HepG2 (cell line): ENCODE results near the gene EFCAB11. TPM values are rescaled to one million over a fixed set of nuclear protein-coding genes. Genes with fewer than 3 reads are reported as not detected.

Experiments
- ATAC-seq: fragments of 200-7000 bp; cut with Tn5 transposase; 3 replicates; pipeline ENCODE4 v1.9.1; 2020; ENCODE audit warnings: mild to moderate bottlenecking, moderate library complexity
- BruUV-seq: library from RNA; stranded (reverse); fragments of 400-500 nt; replicated peaks from 2 replicates; lab custom pipeline; 2021; lab: Mats Ljungman, UMichigan
- CTCF ChIA-PET: fragments of 300-600 bp; formaldehyde crosslinking; extraction: SDS; loops from one replicate; lab custom pipeline; 2021; ENCODE audit warnings: low total read pairs, inconsistent platforms, low intra/inter-chr PET ratio; lab: Yijun Ruan, JAX
- POLR2A ChIA-PET: fragments of 350-600 bp; sonication (Branson Sonifier 250); formaldehyde crosslinking; loops from one replicate; lab custom pipeline; 2020; ENCODE audit warnings: antibody characterized with exemption, inconsistent platforms; lab: Yijun Ruan, JAX
- DNase-seq: peaks from one replicate; pipeline ENCODE4 v3.0.0-alpha.2; 2015; ENCODE audit warnings: low spot score
- FAIRE-seq: peaks from 3 replicates; lab custom pipeline; 2011; peaks lifted over from hg19 to GRCh38; lab: Jason Lieb, UNC
- H2AFZ ChIP-seq: one replicate; pipeline ENCODE4 v1.6.1; 2011; ENCODE audit warnings: low read length, inconsistent platforms
- H3K27ac ChIP-seq: fragments of 300-600 bp; 3 replicates; pipeline ENCODE4 v1.8.0; 2011; ENCODE audit warnings: mixed run types, mild to moderate bottlenecking, mixed read lengths, low read length, inconsistent platforms; ENCODE audit not compliant: insufficient read depth; ENCODE audit errors: extremely low read length
- H3K27me3 ChIP-seq, 2 experiments: fragments of 200-600 bp in 1 of 2; 2 replicates in 1 of 2; 3 replicates in 1 of 2; pipeline versions ENCODE4 v1.6.0 to v1.8.0; 2011; ENCODE audit warnings: low read length in 2 of 2, mild to moderate bottlenecking in 2 of 2, moderate library complexity in 2 of 2, inconsistent platforms in 1 of 2; ENCODE audit not compliant: insufficient read depth in 2 of 2, control insufficient read depth in 1 of 2
- H3K36me3 ChIP-seq, 2 experiments: fragments of 200-600 bp in 1 of 2; replicated peaks in 1 of 2; 2 replicates in 1 of 2; 3 replicates in 1 of 2; pipeline versions ENCODE4 v1.5.1 to v1.8.0; 2011; ENCODE audit warnings: low read length in 2 of 2, inconsistent platforms in 1 of 2; ENCODE audit not compliant: insufficient read depth in 2 of 2, control insufficient read depth in 1 of 2
- H3K4me1 ChIP-seq: 2 replicates; pipeline ENCODE4 v1.5.1; 2012; ENCODE audit warnings: low read length, inconsistent platforms; ENCODE audit not compliant: insufficient read depth
- H3K4me2 ChIP-seq: 2 replicates; pipeline ENCODE4 v1.6.0; 2011; ENCODE audit warnings: low read depth, low read length, inconsistent platforms
- H3K4me3 ChIP-seq, 3 experiments: fragments of 200-600 bp in 1 of 3; sonication (generic), shearing (Covaris generic) in 1 of 3; replicated peaks in 1 of 3; 2 replicates each; pipeline ENCODE4 v1.5.1; 2011 to 2016; ENCODE audit warnings: low read length in 3 of 3, inconsistent platforms in 2 of 3, low read depth in 2 of 3, mild to moderate bottlenecking in 2 of 3, control low read depth in 1 of 3, mixed read lengths in 1 of 3; ENCODE audit not compliant: insufficient read depth in 1 of 3
- H3K79me2 ChIP-seq: one replicate; pipeline ENCODE4 v1.6.1; 2011; ENCODE audit warnings: low read length, inconsistent platforms; ENCODE audit not compliant: insufficient read depth
- H3K9ac ChIP-seq: 2 replicates; pipeline ENCODE4 v1.6.0; 2011; ENCODE audit warnings: mild to moderate bottlenecking, low read depth, low read length, inconsistent platforms; ENCODE audit not compliant: insufficient read depth
- H3K9me3 ChIP-seq: 2 replicates; pipeline ENCODE4 v1.5.1; 2012; ENCODE audit warnings: mild to moderate bottlenecking, low read length
- H4K20me1 ChIP-seq: 2 replicates; pipeline ENCODE4 v1.6.0; 2011; ENCODE audit warnings: inconsistent platforms, mild to moderate bottlenecking, low read length, moderate library complexity; ENCODE audit not compliant: insufficient read depth
- MIER3 ChIP-seq: IDR thresholded peaks from 2 replicates; pipeline ENCODE4 v1.6.1; 2016; ENCODE audit warnings: missing compliant biosample characterization, borderline replicate concordance
- NCOA1 ChIP-seq: sonication (generic); formaldehyde crosslinking; IDR thresholded peaks from 2 replicates; pipeline ENCODE4 v1.9.0; 2021; ENCODE audit warnings: missing genetic modification reagents
- NR2C2 ChIP-seq: sonication (generic); formaldehyde crosslinking; IDR thresholded peaks from 2 replicates; pipeline ENCODE4 v1.4.0; 2020; ENCODE audit warnings: missing genetic modification reagents, mild to moderate bottlenecking, moderate library complexity, borderline replicate concordance
- PHB2 ChIP-seq: fragments of 450-650 bp; IDR thresholded peaks from 2 replicates; pipeline ENCODE4 v1.6.1; 2018; ENCODE audit not compliant: partially characterized antibody
- RAD21 ChIP-seq: fragments of 450-650 bp; formaldehyde crosslinking; IDR thresholded peaks from 2 replicates; pipeline ENCODE4 v1.5.0; 2020; ENCODE audit warnings: mild to moderate bottlenecking
- RXRB ChIP-seq: IDR thresholded peaks from 2 replicates; pipeline ENCODE4 v1.6.1; 2016; ENCODE audit warnings: borderline replicate concordance, missing genetic modification reagents, missing compliant biosample characterization
- STAG1 ChIP-seq: sonication (generic); formaldehyde crosslinking; IDR thresholded peaks from 2 replicates; pipeline ENCODE4 v1.4.0; 2020; ENCODE audit warnings: missing genetic modification reagents
- STAT5B ChIP-seq: sonication (generic); formaldehyde crosslinking; IDR thresholded peaks from 2 replicates; pipeline ENCODE4 v1.4.0; 2020; ENCODE audit warnings: missing genetic modification reagents
- TBP ChIP-seq: sonication (generic); formaldehyde crosslinking; IDR thresholded peaks from 2 replicates; pipeline ENCODE4 v1.5.0; 2020; ENCODE audit warnings: missing genetic modification reagents
- TEAD2 ChIP-seq: sonication (generic); formaldehyde crosslinking; IDR thresholded peaks from 2 replicates; pipeline ENCODE4 v1.9.0; 2021; ENCODE audit warnings: missing genetic modification reagents
- ZFYVE20 ChIP-seq: sonication (generic); formaldehyde crosslinking; IDR thresholded peaks from 2 replicates; pipeline ENCODE4 v1.8.0; 2023; ENCODE audit warnings: low read depth, mild to moderate bottlenecking, moderate library complexity, missing genetic modification reagents, borderline replicate concordance
- WGBS: methylation state at CpG from one replicate; pipeline ENCODE4 v1.1.6; 2017; ENCODE audit warnings: low lambda C conversion rate; 5-methylcytosine and 5-hydroxymethylcytosine counted together
- in situ Hi-C: cut with HindIII; loops from 2 replicates; pipeline ENCODE4 v1.10.0; 2017; ENCODE audit warnings: low pct_unique_long_range_greater_than_20kb; ENCODE audit not compliant: extremely low pct_ligation_motif_present
- intact Hi-C: fragments of 100-400 bp; cut with micrococcal nuclease; formaldehyde crosslinking; loops from one replicate; pipeline ENCODE4 v1.10.0; 2022; ENCODE audit not compliant: unreplicated experiment
- polyA plus RNA-seq, 8 experiments: library from polyadenylated mRNA; depleted of rRNA in 3 of 8; stranded (reverse) in 7 of 8; unstranded in 1 of 8; fragments of >200 nt; fragmentation: Illumina TruSeq in 4 of 8; extraction: Trizol in 4 of 8; gene quantifications; 2 replicates each; pipeline versions ENCODE4 v1.2.1 to v1.2.3, GENCODE V29; 2011 to 2016; ENCODE audit warnings: low read depth in 4 of 8, missing spikeins in 1 of 8, mixed read lengths in 1 of 8; ENCODE audit not compliant: insufficient read depth in 1 of 8
- total RNA-seq, 5 experiments: library from RNA; depleted of rRNA; stranded (reverse); fragments of >200 nt; fragmentation: Illumina TruSeq; extraction: Trizol; gene quantifications; 2 replicates each; pipeline ENCODE4 v1.2.3, GENCODE V29; 2016; ENCODE audit warnings: low read depth in 1 of 5
- TF ChIP-seq, protein P1 (sequence below): sonication (generic); formaldehyde crosslinking; IDR thresholded peaks from 2 replicates; pipeline ENCODE4 v1.4.0; 2020; ENCODE audit warnings: missing genetic modification reagents, mild to moderate bottlenecking, borderline replicate concordance
- TF ChIP-seq, protein P2 (sequence below): sonication (generic); formaldehyde crosslinking; IDR thresholded peaks from 2 replicates; pipeline ENCODE4 v1.8.0; 2022; ENCODE audit warnings: missing genetic modification reagents, low read depth, mild to moderate bottlenecking, borderline replicate concordance
- TF ChIP-seq, protein P3 (sequence below): sonication (generic); formaldehyde crosslinking; IDR thresholded peaks from 2 replicates; pipeline ENCODE4 v1.4.0; 2020; ENCODE audit warnings: missing genetic modification reagents
- TF ChIP-seq, protein P4 (sequence below): IDR thresholded peaks from 2 replicates; pipeline ENCODE4 v1.6.1; 2016; ENCODE audit warnings: missing biosample characterization, missing genetic modification reagents, low read depth

Gene EFCAB11
- total and polyA plus RNA-seq, 2 of the 13 experiments (the other 11 are each of a cell fraction or from before 2014, with no cell fraction given) = 8.2 to 31.5 TPM

DNA sequence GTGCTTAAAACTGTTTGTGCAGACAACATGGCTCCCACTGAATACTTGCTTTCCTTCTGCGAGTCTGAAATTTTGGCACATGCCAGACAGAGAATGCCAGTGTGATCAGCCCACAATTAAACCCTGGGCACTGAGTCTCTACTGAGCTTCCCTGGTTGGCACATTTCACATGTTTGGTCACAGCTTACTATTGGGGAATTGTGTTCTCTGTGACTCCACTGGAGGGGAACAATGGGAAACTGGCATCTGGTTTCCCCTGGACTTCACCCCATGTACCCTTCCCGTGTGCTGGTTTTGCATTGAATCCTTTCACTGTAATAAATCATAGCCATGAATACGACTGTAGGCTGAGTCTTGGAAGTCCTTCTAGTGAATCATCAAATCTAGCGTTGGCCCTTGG is 64.9 kb downstream of the EFCAB11 start:
- no peak for FAIRE-seq
- POLR2A ChIA-PET = no interaction called here
- in situ Hi-C loops (no loop called here), intact Hi-C loops (no loop called here)
- H3K79me2 ChIP-seq = no peaks in the 10 kb centered on the region
- CTCF ChIA-PET = no interaction called here
- WGBS = 96% methylated on average over 3 of the region's 4 CpGs
- no peak overlapping the region for H3K4me2 ChIP-seq
- no peaks in the 10 kb centered on the region for H3K27me3 ChIP-seq
- no peaks in the 10 kb centered on the region for H4K20me1 ChIP-seq
- H3K36me3 ChIP-seq = 0 out of 5 replicates have a peak, but pooled peaks cover 0 to 2% of the 10 kb centered on the region in 2 experiments
- no TSS peak for BruUV-seq
- no peak overlapping the region for H3K27ac ChIP-seq
- no peak overlapping the region for H3K4me3 ChIP-seq
- TF ChIP-seq STAT5B (CRISPR knock-in tag) (no peak), NCOA1 (no peak), PHB2 (no peak), RAD21 (CRISPR knock-in tag) (no peak)
- TF ChIP-seq, protein P1, sequence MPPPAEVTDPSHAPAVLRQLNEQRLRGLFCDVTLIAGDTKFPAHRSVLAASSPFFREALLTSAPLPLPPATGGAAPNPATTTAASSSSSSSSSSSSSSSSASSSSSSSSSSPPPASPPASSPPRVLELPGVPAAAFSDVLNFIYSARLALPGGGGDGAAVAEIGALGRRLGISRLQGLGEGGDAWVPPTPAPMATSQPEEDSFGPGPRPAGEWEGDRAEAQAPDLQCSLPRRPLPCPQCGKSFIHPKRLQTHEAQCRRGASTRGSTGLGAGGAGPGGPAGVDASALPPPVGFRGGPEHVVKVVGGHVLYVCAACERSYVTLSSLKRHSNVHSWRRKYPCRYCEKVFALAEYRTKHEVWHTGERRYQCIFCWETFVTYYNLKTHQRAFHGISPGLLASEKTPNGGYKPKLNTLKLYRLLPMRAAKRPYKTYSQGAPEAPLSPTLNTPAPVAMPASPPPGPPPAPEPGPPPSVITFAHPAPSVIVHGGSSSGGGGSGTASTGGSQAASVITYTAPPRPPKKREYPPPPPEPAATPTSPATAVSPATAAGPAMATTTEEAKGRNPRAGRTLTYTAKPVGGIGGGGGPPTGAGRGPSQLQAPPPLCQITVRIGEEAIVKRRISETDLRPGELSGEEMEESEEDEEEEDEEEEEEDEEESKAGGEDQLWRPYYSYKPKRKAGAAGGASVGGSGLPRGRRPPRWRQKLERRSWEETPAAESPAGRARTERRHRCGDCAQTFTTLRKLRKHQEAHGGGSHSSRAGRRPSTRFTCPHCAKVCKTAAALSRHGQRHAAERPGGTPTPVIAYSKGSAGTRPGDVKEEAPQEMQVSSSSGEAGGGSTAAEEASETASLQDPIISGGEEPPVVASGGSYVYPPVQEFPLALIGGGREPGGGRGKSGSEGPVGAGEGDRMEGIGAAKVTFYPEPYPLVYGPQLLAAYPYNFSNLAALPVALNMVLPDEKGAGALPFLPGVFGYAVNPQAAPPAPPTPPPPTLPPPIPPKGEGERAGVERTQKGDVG (CRISPR knock-in tag) = no peak
- ATAC-seq = no peak
- H3K9ac ChIP-seq = no peak overlapping the region
- H2AFZ ChIP-seq = no peak overlapping the region
- H3K9me3 ChIP-seq = no peaks in the 10 kb centered on the region
- no peaks in the 10 kb centered on the region for H3K4me1 ChIP-seq
- DNase-seq = no peak

DNA sequence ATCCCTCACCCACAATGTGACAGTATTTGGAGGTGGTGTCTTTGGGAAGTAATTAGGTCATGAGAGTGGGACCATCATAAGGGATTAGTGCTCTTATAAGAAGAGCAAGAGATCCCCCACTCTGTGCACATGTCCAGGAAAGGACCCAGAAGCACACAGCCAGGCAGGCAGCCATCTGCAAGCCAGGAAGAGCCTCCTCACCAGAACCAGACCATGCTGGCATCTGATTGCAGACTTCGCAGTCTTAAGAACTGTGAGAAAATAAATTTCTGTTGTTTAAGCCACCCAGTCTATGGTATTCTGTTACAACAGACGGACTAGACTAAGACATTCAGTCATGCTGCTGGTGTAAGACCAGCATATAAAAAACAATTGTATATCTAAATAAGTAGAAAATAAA is 69.8 kb downstream of the EFCAB11 start:
- no peaks in the 10 kb centered on the region for H3K27me3 ChIP-seq
- DNase-seq = no peak
- H3K9me3 ChIP-seq = no peaks in the 10 kb centered on the region
- ATAC-seq = no peak
- no peaks in the 10 kb centered on the region for H3K4me1 ChIP-seq
- intact Hi-C loops (no loop called here), in situ Hi-C loops (no loop called here)
- CTCF ChIA-PET = no interaction called here
- no peak for FAIRE-seq
- H3K36me3 ChIP-seq = 0 out of 5 replicates have a peak, but pooled peaks cover 0 to 2% of the 10 kb centered on the region in 2 experiments
- no peak overlapping the region for H3K27ac ChIP-seq
- H3K4me2 ChIP-seq = no peak overlapping the region
- no peaks in the 10 kb centered on the region for H3K79me2 ChIP-seq
- no peaks in the 10 kb centered on the region for H4K20me1 ChIP-seq
- 100% methylated on average over 2 of the region's 2 CpGs for WGBS
- no peak overlapping the region for H2AFZ ChIP-seq
- H3K4me3 ChIP-seq = no peak overlapping the region
- no peak overlapping the region for H3K9ac ChIP-seq
- POLR2A ChIA-PET = no interaction called here
- no TSS peak for BruUV-seq
- TF ChIP-seq ZFYVE20 (CRISPR knock-in tag) (no peak), NR2C2 (CRISPR knock-in tag) (no peak), STAG1 (CRISPR knock-in tag) (no peak), TEAD2 (CRISPR knock-in tag) (no peak), TBP (CRISPR knock-in tag) (no peak), MIER3 (CRISPR knock-in tag) (no peak), RXRB (no peak)
- TF ChIP-seq, protein P2, sequence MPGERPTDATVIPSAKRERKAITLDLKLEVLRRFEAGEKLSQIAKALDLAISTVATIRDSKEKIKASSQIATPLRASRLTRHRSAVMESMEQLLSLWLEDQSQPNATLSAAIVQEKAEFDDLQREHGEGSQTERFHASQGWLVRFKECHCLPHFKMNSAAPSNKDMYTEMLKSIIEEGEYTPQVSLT (CRISPR knock-in tag) = no peak
- TF ChIP-seq, protein P3, sequence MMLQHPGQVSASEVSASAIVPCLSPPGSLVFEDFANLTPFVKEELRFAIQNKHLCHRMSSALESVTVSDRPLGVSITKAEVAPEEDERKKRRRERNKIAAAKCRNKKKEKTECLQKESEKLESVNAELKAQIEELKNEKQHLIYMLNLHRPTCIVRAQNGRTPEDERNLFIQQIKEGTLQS (CRISPR knock-in tag) = no peak
- TF ChIP-seq, protein P4, sequence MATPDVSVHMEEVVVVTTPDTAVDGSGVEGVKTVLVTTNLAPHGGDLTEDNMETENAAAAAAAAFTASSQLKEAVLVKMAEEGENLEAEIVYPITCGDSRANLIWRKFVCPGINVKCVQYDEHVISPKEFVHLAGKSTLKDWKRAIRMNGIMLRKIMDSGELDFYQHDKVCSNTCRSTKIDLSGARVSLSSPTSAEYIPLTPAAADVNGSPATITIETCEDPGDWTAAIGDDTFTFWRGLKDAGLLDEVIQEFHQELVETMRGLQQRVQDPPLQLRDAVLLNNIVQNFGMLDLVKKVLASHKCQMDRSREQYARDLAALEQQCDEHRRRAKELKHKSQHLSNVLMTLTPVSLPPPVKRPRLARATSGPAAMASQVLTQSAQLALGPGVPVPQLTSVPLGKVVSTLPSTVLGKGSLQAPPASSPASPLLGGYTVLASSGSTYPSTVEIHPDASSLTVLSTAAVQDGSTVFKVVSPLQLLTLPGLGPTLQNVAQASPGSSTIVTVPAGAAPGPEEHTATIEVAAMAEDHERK (CRISPR knock-in tag) = no peak
